ENCODE measurements around the gene ARL14.

The ARL14 gene

DNA sequence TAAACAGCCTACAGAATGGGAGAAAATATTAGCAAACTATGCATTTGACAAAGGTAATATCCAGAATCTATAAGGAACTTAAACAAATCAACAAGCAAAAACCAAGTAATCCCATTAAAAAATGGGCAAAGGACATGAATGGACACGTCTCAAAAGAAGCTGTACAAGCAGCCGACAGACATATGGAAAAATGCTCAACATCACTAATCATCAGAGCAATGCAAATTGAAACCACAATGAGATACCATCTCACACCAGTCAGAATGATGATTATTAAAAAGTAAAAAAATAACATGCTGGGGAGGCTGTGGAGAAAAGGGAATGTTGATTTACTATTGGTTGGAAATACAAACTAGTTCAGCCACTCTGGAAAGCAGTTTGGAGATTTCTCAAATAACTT, 48.4 kb downstream of the ARL14 start:
- H3K27ac Mint-ChIP-seq, result no peak overlapping the region

More for the DNA sequence above, 48.4 kb downstream of the ARL14 start:
- Mint-ChIP-seq H3K9me3 (no peaks in the 10 kb centered on the region), H3K4me1 (no peaks in the 10 kb centered on the region), H3K4me3 (no peak overlapping the region), H3K36me3 (ENCODE audit: low read depth) (no peaks in the 10 kb centered on the region), H3K27me3 (peaks cover 5% of the 10 kb centered on the region)
- DNase-seq (no peak), ATAC-seq (no peak)

Data from activated naive CD8-positive, alpha-beta T cell treated with anti-CD3 and anti-CD28 coated beads, Interleukin-2, amount 50 U/mL, for 24 hours (primary cell).